ENCODE measurements around the gene CSNK2A1. TPM values are rescaled to one million over a fixed set of nuclear protein-coding genes. Genes with fewer than 3 reads are reported as not detected.

The CSNK2A1 gene
- polyA plus RNA-seq, 1 donor from 2014 or later = 255 TPM

DNA sequence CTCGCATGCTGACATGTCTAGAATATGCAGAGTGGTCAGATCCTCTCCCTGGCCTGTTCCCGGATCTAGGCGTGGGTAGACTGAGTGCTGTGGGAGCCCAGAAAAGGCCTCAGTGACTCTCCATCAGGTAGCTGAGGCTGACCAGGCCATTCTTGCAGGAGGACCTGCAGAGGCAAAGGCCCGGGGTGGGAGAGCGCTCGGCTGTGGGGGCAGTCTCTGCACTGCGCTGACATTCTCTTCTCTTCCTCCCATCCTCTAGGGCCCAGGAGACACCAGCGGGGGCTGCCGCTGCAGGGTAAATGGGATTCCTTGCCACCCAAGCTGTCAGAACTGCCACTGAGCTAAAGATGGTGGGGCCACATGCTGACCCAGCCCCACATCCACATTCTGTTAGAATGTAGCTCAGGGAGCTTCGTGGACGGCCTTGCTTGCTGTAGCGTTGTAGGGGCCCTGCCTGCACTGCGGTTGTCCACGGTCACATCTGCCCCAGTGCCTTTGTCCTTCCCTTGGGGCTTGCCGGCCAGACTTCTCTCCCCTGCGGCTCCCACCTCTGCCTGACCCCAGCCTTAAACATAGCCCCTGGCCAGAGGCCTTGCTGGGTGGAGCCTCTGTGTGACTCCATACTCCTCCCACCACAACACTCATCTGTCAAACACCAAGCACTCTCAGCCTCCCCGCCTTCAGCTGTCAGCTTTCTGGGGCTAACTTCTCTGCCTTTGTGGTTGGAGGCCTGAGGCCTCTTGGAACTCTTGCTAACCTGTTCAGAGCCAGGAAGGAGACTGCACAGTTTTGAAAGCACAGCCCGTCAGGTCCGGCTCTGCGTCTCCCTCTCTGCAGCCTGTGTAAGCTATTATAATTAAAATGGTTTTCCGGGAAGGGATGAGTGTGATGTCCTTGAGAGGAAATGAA, 113.2 kb downstream of the CSNK2A1 start:
- Histone ChIP-seq H3K27ac (ENCODE audit: low read length) (peak overlapping the region; percentile 20), H3K4me3 (ENCODE audit: low read length) (no peak overlapping the region), H3F3A (ENCODE audit: insufficient read depth, low read length, poor library complexity, severe bottlenecking) (no peaks in the 10 kb centered on the region), H3K79me2 (replicated peaks; ENCODE audit: insufficient read depth, low read length) (no peaks in the 10 kb centered on the region), H3K9me3 (ENCODE audit: low read length) (no peaks in the 10 kb centered on the region), H3K9me2 (ENCODE audit: insufficient read depth, low read length) (no peaks in the 10 kb centered on the region), H3K36me3 (ENCODE audit: insufficient read depth, low read length) (no peaks in the 10 kb centered on the region), H3K4me2 (ENCODE audit: low read length) (no peak overlapping the region), H3K27me3 (ENCODE audit: insufficient read depth, low read depth, low read length) (no peaks in the 10 kb centered on the region), H3K9ac (ENCODE audit: low read length) (no peak overlapping the region), H2AFZ (ENCODE audit: low read depth, low read length) (no peak overlapping the region), H4K20me1 (ENCODE audit: insufficient read depth) (no peaks in the 10 kb centered on the region)
- TF ChIP-seq, protein P1, sequence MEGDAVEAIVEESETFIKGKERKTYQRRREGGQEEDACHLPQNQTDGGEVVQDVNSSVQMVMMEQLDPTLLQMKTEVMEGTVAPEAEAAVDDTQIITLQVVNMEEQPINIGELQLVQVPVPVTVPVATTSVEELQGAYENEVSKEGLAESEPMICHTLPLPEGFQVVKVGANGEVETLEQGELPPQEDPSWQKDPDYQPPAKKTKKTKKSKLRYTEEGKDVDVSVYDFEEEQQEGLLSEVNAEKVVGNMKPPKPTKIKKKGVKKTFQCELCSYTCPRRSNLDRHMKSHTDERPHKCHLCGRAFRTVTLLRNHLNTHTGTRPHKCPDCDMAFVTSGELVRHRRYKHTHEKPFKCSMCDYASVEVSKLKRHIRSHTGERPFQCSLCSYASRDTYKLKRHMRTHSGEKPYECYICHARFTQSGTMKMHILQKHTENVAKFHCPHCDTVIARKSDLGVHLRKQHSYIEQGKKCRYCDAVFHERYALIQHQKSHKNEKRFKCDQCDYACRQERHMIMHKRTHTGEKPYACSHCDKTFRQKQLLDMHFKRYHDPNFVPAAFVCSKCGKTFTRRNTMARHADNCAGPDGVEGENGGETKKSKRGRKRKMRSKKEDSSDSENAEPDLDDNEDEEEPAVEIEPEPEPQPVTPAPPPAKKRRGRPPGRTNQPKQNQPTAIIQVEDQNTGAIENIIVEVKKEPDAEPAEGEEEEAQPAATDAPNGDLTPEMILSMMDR (IDR thresholded peaks at IDR 0.05; ENCODE audit: poor library complexity, severe bottlenecking) = no peak
- TF ChIP-seq TAF1 (IDR thresholded peaks at IDR 0.05; ENCODE audit: low read depth) (no peak), EZH2 (IDR thresholded peaks at IDR 0.05; ENCODE audit: borderline replicate concordance, insufficient read depth, low read length, poor library complexity, severe bottlenecking) (no peak), EP300 (conservative IDR thresholded peaks at IDR 0.05; ENCODE audit: poor library complexity, severe bottlenecking) (no peak), MXI1 (conservative IDR thresholded peaks at IDR 0.05; ENCODE audit: poor library complexity, severe bottlenecking) (no peak), RAD21 (conservative IDR thresholded peaks at IDR 0.05) (no peak), POLR2AphosphoS5 (IDR thresholded peaks at IDR 0.05) (no peak), SMC3 (conservative IDR thresholded peaks at IDR 0.05; ENCODE audit: poor library complexity) (no peak)
- TF ChIP-seq, protein P2, sequence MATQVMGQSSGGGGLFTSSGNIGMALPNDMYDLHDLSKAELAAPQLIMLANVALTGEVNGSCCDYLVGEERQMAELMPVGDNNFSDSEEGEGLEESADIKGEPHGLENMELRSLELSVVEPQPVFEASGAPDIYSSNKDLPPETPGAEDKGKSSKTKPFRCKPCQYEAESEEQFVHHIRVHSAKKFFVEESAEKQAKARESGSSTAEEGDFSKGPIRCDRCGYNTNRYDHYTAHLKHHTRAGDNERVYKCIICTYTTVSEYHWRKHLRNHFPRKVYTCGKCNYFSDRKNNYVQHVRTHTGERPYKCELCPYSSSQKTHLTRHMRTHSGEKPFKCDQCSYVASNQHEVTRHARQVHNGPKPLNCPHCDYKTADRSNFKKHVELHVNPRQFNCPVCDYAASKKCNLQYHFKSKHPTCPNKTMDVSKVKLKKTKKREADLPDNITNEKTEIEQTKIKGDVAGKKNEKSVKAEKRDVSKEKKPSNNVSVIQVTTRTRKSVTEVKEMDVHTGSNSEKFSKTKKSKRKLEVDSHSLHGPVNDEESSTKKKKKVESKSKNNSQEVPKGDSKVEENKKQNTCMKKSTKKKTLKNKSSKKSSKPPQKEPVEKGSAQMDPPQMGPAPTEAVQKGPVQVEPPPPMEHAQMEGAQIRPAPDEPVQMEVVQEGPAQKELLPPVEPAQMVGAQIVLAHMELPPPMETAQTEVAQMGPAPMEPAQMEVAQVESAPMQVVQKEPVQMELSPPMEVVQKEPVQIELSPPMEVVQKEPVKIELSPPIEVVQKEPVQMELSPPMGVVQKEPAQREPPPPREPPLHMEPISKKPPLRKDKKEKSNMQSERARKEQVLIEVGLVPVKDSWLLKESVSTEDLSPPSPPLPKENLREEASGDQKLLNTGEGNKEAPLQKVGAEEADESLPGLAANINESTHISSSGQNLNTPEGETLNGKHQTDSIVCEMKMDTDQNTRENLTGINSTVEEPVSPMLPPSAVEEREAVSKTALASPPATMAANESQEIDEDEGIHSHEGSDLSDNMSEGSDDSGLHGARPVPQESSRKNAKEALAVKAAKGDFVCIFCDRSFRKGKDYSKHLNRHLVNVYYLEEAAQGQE (IDR thresholded peaks at IDR 0.05; ENCODE audit: borderline replicate concordance) = no peak

DNA sequence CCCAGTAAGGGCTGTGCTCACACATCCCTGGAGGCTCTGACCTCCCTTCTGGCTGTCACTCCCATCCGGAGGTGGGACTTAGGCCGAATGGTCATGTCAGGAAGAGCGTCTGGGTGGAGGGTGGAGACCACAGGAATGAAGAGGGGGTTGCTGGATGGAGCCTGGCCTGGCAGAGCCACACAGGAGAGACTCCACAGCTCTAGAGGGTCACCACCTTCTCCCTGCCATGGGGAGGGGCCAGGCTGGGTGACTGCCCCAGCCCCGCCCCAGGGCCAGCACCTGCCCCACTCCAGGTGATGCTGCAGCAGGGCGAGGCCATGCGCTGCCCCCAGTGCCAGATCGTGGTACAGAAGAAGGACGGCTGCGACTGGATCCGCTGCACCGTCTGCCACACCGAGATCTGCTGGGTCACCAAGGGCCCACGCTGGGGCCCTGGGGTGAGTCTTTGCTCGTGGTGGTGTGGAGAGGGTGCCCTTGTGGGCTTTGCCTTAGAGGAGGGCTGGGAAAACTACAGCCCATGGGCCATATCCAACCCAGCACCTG, 114.9 kb downstream of the CSNK2A1 start:
- Histone ChIP-seq H3K4me2 (ENCODE audit: low read length) (no peak overlapping the region), H3K27me3 (ENCODE audit: insufficient read depth, low read depth, low read length) (no peaks in the 10 kb centered on the region), H3K9me3 (ENCODE audit: low read length) (no peaks in the 10 kb centered on the region), H4K20me1 (ENCODE audit: insufficient read depth) (no peaks in the 10 kb centered on the region), H3K36me3 (ENCODE audit: insufficient read depth, low read length) (no peaks in the 10 kb centered on the region), H3F3A (ENCODE audit: insufficient read depth, low read length, poor library complexity, severe bottlenecking) (no peaks in the 10 kb centered on the region), H3K27ac (ENCODE audit: low read length) (no peak overlapping the region), H2AFZ (ENCODE audit: low read depth, low read length) (no peak overlapping the region), H3K79me2 (replicated peaks; ENCODE audit: insufficient read depth, low read length) (no peaks in the 10 kb centered on the region), H3K4me3 (ENCODE audit: low read length) (no peak overlapping the region), H3K9ac (ENCODE audit: low read length) (no peak overlapping the region), H3K9me2 (ENCODE audit: insufficient read depth, low read length) (no peaks in the 10 kb centered on the region)
- TF ChIP-seq EZH2 (IDR thresholded peaks at IDR 0.05; ENCODE audit: borderline replicate concordance, insufficient read depth, low read length, poor library complexity, severe bottlenecking) (no peak), POLR2AphosphoS5 (IDR thresholded peaks at IDR 0.05) (no peak), SMC3 (conservative IDR thresholded peaks at IDR 0.05; ENCODE audit: poor library complexity) (no peak), TAF1 (IDR thresholded peaks at IDR 0.05; ENCODE audit: low read depth) (no peak), EP300 (conservative IDR thresholded peaks at IDR 0.05; ENCODE audit: poor library complexity, severe bottlenecking) (no peak), MXI1 (conservative IDR thresholded peaks at IDR 0.05; ENCODE audit: poor library complexity, severe bottlenecking) (no peak), RAD21 (conservative IDR thresholded peaks at IDR 0.05) (no peak)
- TF ChIP-seq, protein P2 (IDR thresholded peaks at IDR 0.05; ENCODE audit: borderline replicate concordance) = no peak
- TF ChIP-seq, protein P1 (IDR thresholded peaks at IDR 0.05; ENCODE audit: poor library complexity, severe bottlenecking) = no peak
